ENCODE measurements around the gene SNAP91.
"Not testable (repeated sequence)": the region's sequence is repeated elsewhere in the genome, so short reads cannot be mapped to it uniquely, and the experiment has no call there.

Gene SNAP91
- 0 reads per million in 4 experiments for total RNA-seq

- no peak for DNase-seq
These were observed at the start of gene SNAP91 for GRCh38 chr6:83708970-83709747. TSS of gene SNAP91 (minus strand) at chr6:83709101. CDS start at chr6:83707927, 1,174 bp downstream.

GRCh38 chr6:83758533-83758932 is 49.6 kb upstream of the SNAP91 start:
- no peak for DNase-seq

GRCh38 chr6:83757021-83757420 is 48.1 kb upstream of the SNAP91 start:
- DNase-seq: no peak

- no peak for DNase-seq
These were observed 47.7 kb upstream of the SNAP91 start for GRCh38 chr6:83756565-83756964.

GRCh38 chr6:83752375-83752774 is 43.5 kb upstream of the SNAP91 start:
- not testable (repeated sequence) for DNase-seq

- no peak for DNase-seq
These were observed 32.2 kb upstream of the SNAP91 start for GRCh38 chr6:83741089-83741488.

- no peak for DNase-seq
These were observed 26.6 kb upstream of the SNAP91 start for GRCh38 chr6:83735461-83735860.

GRCh38 chr6:83729871-83730270 is 21.0 kb upstream of the SNAP91 start:
- DNase-seq: no peak

- no peak for DNase-seq
These were observed 14.0 kb upstream of the SNAP91 start for GRCh38 chr6:83722876-83723275.

- DNase-seq: no peak
These were observed 8.9 kb upstream of the SNAP91 start for GRCh38 chr6:83717809-83718208.

- DNase-seq: no peak
These were observed 3.1 kb upstream of the SNAP91 start for GRCh38 chr6:83711958-83712357.

GRCh38 chr6:83709748-83710050 is 798 bp upstream of the SNAP91 start:
- no peak for DNase-seq

GRCh38 chr6:83708546-83708969 is 343 bp downstream of the SNAP91 start:
- DNase-seq: no peak

GRCh38 chr6:83707829-83708545 is 914 bp downstream of the SNAP91 start:
- no peak for DNase-seq

- DNase-seq: no peak
These were observed 6.2 kb downstream of the SNAP91 start for GRCh38 chr6:83702749-83703148.

GRCh38 chr6:83702077-83702476 is 6.8 kb downstream of the SNAP91 start:
- no peak for DNase-seq

GRCh38 chr6:83696674-83697073 is 12.2 kb downstream of the SNAP91 start:
- no peak for DNase-seq

GRCh38 chr6:83685481-83685880 is 23.4 kb downstream of the SNAP91 start:
- DNase-seq: no peak

- no peak for DNase-seq
These were observed 31.1 kb downstream of the SNAP91 start for GRCh38 chr6:83677791-83678190.

- DNase-seq: no peak
These were observed 70.9 kb downstream of the SNAP91 start for GRCh38 chr6:83637953-83638352.

- DNase-seq: no peak
These were observed 72.1 kb downstream of the SNAP91 start for GRCh38 chr6:83636800-83637199.

- no peak for DNase-seq
These were observed 75.3 kb downstream of the SNAP91 start for GRCh38 chr6:83633609-83634008.

- DNase-seq: no peak
These were observed 75.8 kb downstream of the SNAP91 start for GRCh38 chr6:83633149-83633548.

- DNase-seq: not testable (repeated sequence)
These were observed 79.0 kb downstream of the SNAP91 start for GRCh38 chr6:83629908-83630307.

All from effector CD8-positive, alpha-beta T cell (primary cell).